ENCODE results near the gene ATP10A.

The ATP10A gene

GRCh38 chr15:25675396-25675795 lies 187.7 kb downstream of the ATP10A start:
- POLR2A ChIA-PET, result no interaction called here
- CTCF ChIA-PET, result no interaction called here
- peaks cover 0 to 14% (median 5%) of the 10 kb centered on the region in 4 experiments for H3K4me1 ChIP-seq (ENCODE audit: control extremely low read depth in 1 of 4, control insufficient read depth in 4 of 4, insufficient read depth in 4 of 4, low read length in 3 of 4)
- no peak overlapping the region for H3K4me3 ChIP-seq (ENCODE audit: control insufficient read depth in 1 of 7, extremely low read depth in 1 of 7, insufficient read depth in 4 of 7, low read depth in 2 of 7, low read length in 6 of 7)
- no peak for DNase-seq
- no CpG with 5 or more reads among the region's 8 CpGs for whole genome bisulfite sequencing (ENCODE audit: insufficient coverage)
- H3K27ac ChIP-seq (ENCODE audit: insufficient read depth in 1 of 2, low read depth in 1 of 2, low read length in 2 of 2, poor library complexity in 1 of 2, severe bottlenecking in 2 of 2), result no peak overlapping the region
- H3K9me3 ChIP-seq (ENCODE audit: control extremely low read depth in 1 of 5, control insufficient read depth in 4 of 5, insufficient read depth in 2 of 5, low read depth in 1 of 5, low read length in 4 of 5), result no peaks in the 10 kb centered on the region
- H3K27me3 ChIP-seq (replicated peaks in 2 of 5; ENCODE audit: control insufficient read depth in 4 of 5, insufficient read depth in 5 of 5, low read length in 4 of 5), result peaks cover 0 to 21% (median 6%) of the 10 kb centered on the region in 5 experiments
- peaks cover 0 to 29% (median 5%) of the 10 kb centered on the region in 4 experiments for H3K36me3 ChIP-seq (ENCODE audit: control insufficient read depth in 4 of 4, insufficient read depth in 4 of 4, low read length in 3 of 4)

DNA sequence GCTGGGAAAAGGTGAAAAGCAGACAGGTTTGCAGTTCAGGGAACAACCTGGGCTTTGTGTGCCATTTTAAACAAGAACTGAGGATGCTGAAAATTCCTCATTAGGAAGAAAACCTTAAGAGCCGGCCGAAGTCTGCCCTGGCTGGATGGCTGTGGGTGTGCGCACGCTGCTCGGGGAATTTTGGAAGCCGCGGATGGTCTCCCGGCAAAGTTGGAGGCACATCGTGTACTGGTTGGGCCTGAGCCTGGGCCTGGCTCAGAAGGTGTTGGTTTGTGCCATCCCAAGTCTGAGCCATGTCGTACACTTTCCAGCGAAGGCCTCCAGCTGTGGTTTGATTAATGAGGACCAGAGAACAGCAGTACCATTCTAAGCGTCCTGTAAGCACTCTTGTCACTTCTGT lies 188.2 kb downstream of the ATP10A start:
- no peak overlapping the region for H3K4me3 ChIP-seq (ENCODE audit: control insufficient read depth in 1 of 7, extremely low read depth in 1 of 7, insufficient read depth in 4 of 7, low read depth in 2 of 7, low read length in 6 of 7)
- H3K9me3 ChIP-seq (ENCODE audit: control extremely low read depth in 1 of 5, control insufficient read depth in 4 of 5, insufficient read depth in 2 of 5, low read depth in 1 of 5, low read length in 4 of 5), result no peaks in the 10 kb centered on the region
- H3K27ac ChIP-seq (ENCODE audit: insufficient read depth in 1 of 2, low read depth in 1 of 2, low read length in 2 of 2, poor library complexity in 1 of 2, severe bottlenecking in 2 of 2), result no peak overlapping the region
- H3K4me1 ChIP-seq (ENCODE audit: control extremely low read depth in 1 of 4, control insufficient read depth in 4 of 4, insufficient read depth in 4 of 4, low read length in 3 of 4), result peaks cover 0 to 19% (median 7%) of the 10 kb centered on the region in 4 experiments
- H3K27me3 ChIP-seq (replicated peaks in 2 of 5; ENCODE audit: control insufficient read depth in 4 of 5, insufficient read depth in 5 of 5, low read length in 4 of 5), result peaks cover 0 to 26% (median 11%) of the 10 kb centered on the region in 5 experiments
- DNase-seq, result no peak
- ChIA-PET CTCF (interaction anchor here (1.3 kb wide), 1 partner anchor 35 kb away, joined by 4 read pairs; no protein-coding TSS in a partner anchor), POLR2A (no interaction called here)
- 96% methylated on average over 12 of the region's 12 CpGs for WGBS (ENCODE audit: insufficient coverage)
- peaks cover 0 to 24% (median 4%) of the 10 kb centered on the region in 4 experiments for H3K36me3 ChIP-seq (ENCODE audit: control insufficient read depth in 4 of 4, insufficient read depth in 4 of 4, low read length in 3 of 4)

GRCh38 chr15:25673972-25674371 lies 189.2 kb downstream of the ATP10A start:
- ChIA-PET POLR2A (no interaction called here), CTCF (interaction anchor here (1.3 kb wide), 1 partner anchor 36 kb away, joined by 4 read pairs; no protein-coding TSS in a partner anchor)
- H3K4me3 ChIP-seq (ENCODE audit: control insufficient read depth in 1 of 7, extremely low read depth in 1 of 7, insufficient read depth in 4 of 7, low read depth in 2 of 7, low read length in 6 of 7), result no peak overlapping the region
- H3K4me1 ChIP-seq (ENCODE audit: control extremely low read depth in 1 of 4, control insufficient read depth in 4 of 4, insufficient read depth in 4 of 4, low read length in 3 of 4), result peaks cover 0 to 22% (median 8%) of the 10 kb centered on the region in 4 experiments
- H3K27me3 ChIP-seq (replicated peaks in 2 of 5; ENCODE audit: control insufficient read depth in 4 of 5, insufficient read depth in 5 of 5, low read length in 4 of 5), result peaks cover 0 to 35% (median 14%) of the 10 kb centered on the region in 5 experiments
- DNase-seq, result no peak
- H3K36me3 ChIP-seq (ENCODE audit: control insufficient read depth in 4 of 4, insufficient read depth in 4 of 4, low read length in 3 of 4), result peaks cover 0 to 17% (median 0%) of the 10 kb centered on the region in 4 experiments
- no peak overlapping the region for H3K27ac ChIP-seq (ENCODE audit: insufficient read depth in 1 of 2, low read depth in 1 of 2, low read length in 2 of 2, poor library complexity in 1 of 2, severe bottlenecking in 2 of 2)
- 97% methylated on average over 8 of the region's 8 CpGs for WGBS (ENCODE audit: insufficient coverage)
- H3K9me3 ChIP-seq (ENCODE audit: control extremely low read depth in 1 of 5, control insufficient read depth in 4 of 5, insufficient read depth in 2 of 5, low read depth in 1 of 5, low read length in 4 of 5), result no peaks in the 10 kb centered on the region

DNA sequence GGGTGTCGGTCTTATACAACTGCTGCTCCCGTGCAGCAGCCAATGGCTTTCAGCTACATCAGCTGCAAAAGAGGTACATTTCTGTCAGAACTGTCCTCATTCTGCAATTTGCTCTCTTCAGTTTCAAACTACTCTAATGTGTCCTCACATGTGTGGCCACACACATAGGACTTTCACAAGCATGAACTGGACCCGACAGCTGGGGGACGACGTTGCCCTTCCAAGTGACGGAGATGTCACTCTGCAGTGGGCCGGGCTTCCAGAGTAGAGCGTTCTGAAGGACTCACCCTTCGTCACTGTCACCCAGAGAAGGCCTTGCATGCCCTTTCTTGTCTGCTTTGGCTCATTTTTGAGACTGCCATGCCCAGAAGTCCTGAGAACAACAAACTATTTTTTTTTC lies 189.8 kb downstream of the ATP10A start:
- Histone ChIP-seq H3K27ac (ENCODE audit: insufficient read depth in 1 of 2, low read depth in 1 of 2, low read length in 2 of 2, poor library complexity in 1 of 2, severe bottlenecking in 2 of 2) (no peak overlapping the region), H3K4me3 (ENCODE audit: control insufficient read depth in 1 of 7, extremely low read depth in 1 of 7, insufficient read depth in 4 of 7, low read depth in 2 of 7, low read length in 6 of 7) (no peak overlapping the region), H3K4me1 (ENCODE audit: control extremely low read depth in 1 of 4, control insufficient read depth in 4 of 4, insufficient read depth in 4 of 4, low read length in 3 of 4) (peaks cover 0 to 22% (median 8%) of the 10 kb centered on the region in 4 experiments), H3K27me3 (replicated peaks in 2 of 5; ENCODE audit: control insufficient read depth in 4 of 5, insufficient read depth in 5 of 5, low read length in 4 of 5) (peaks cover 0 to 40% (median 14%) of the 10 kb centered on the region in 5 experiments), H3K9me3 (ENCODE audit: control extremely low read depth in 1 of 5, control insufficient read depth in 4 of 5, insufficient read depth in 2 of 5, low read depth in 1 of 5, low read length in 4 of 5) (no peaks in the 10 kb centered on the region), H3K36me3 (ENCODE audit: control insufficient read depth in 4 of 4, insufficient read depth in 4 of 4, low read length in 3 of 4) (peaks cover 0 to 12% (median 0%) of the 10 kb centered on the region in 4 experiments)
- ChIA-PET CTCF (no interaction called here), POLR2A (no interaction called here)
- WGBS (ENCODE audit: insufficient coverage), result 91% methylated on average over 9 of the region's 9 CpGs
- no peak for DNase-seq

DNA sequence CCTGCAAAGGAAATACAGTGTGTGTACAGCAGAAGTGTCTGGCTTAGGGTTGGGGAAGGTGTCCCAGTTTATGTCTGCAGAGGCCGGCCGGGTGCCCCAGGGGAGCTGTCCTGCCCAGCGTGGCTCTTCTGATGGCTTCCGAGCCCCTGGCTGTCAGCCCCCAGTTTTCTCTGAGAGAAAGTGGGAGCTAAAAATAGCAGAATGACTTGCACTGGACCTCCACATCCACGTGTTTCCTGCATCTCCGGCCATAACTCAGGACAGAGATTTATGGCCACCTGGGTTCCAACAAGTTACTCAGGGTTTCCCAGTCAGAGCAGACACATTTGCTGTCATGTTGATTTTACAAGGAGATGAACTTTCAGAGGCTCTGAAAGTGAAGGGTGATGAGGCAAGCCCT lies 192.0 kb downstream of the ATP10A start:
- CTCF ChIA-PET, result no interaction called here

DNA sequence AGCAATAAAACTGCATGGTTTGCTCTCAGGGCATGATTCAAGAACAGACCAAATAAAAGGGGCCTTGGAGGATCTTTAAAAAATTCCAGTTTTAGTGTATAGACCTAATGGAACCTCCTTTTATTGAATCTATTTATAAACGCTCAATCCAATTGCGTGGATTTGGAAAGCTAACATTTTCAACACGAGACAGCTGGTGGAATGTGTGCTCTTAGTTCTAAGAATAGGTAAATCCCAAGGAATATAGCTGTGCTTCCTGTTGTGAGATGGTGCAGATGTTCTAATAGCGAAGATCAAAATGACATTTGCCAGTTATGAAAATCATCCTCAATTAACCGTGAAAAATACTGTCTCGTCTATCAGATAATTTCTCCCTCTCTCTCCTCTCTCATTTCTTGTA lies 192.5 kb downstream of the ATP10A start:
- ChIA-PET POLR2A (no interaction called here), CTCF (no interaction called here)
- H3K36me3 ChIP-seq (ENCODE audit: control insufficient read depth in 4 of 4, insufficient read depth in 4 of 4, low read length in 3 of 4), result no peaks in the 10 kb centered on the region
- peaks cover 0 to 48% (median 14%) of the 10 kb centered on the region in 5 experiments for H3K27me3 ChIP-seq (replicated peaks in 2 of 5; ENCODE audit: control insufficient read depth in 4 of 5, insufficient read depth in 5 of 5, low read length in 4 of 5)
- DNase-seq, result no peak
- no peaks in the 10 kb centered on the region for H3K9me3 ChIP-seq (ENCODE audit: control extremely low read depth in 1 of 5, control insufficient read depth in 4 of 5, insufficient read depth in 2 of 5, low read depth in 1 of 5, low read length in 4 of 5)
- peak overlapping the region in 1 of 7 experiments; percentile 39 for H3K4me3 ChIP-seq (ENCODE audit: control insufficient read depth in 1 of 7, extremely low read depth in 1 of 7, insufficient read depth in 4 of 7, low read depth in 2 of 7, low read length in 6 of 7)
- H3K27ac ChIP-seq (ENCODE audit: insufficient read depth in 1 of 2, low read depth in 1 of 2, low read length in 2 of 2, poor library complexity in 1 of 2, severe bottlenecking in 2 of 2), result no peak overlapping the region
- 60% methylated on average over 1 of the region's 6 CpGs for WGBS (ENCODE audit: insufficient coverage)
- H3K4me1 ChIP-seq (ENCODE audit: control extremely low read depth in 1 of 4, control insufficient read depth in 4 of 4, insufficient read depth in 4 of 4, low read length in 3 of 4), result peaks cover 0 to 22% (median 8%) of the 10 kb centered on the region in 4 experiments

More for the DNA sequence above, 192.0 kb downstream of the ATP10A start:
- DNase-seq, result no peak
- Histone ChIP-seq H3K27me3 (replicated peaks in 2 of 5; ENCODE audit: control insufficient read depth in 4 of 5, insufficient read depth in 5 of 5, low read length in 4 of 5) (peaks cover 0 to 48% (median 14%) of the 10 kb centered on the region in 5 experiments), H3K36me3 (ENCODE audit: control insufficient read depth in 4 of 4, insufficient read depth in 4 of 4, low read length in 3 of 4) (no peaks in the 10 kb centered on the region), H3K27ac (ENCODE audit: insufficient read depth in 1 of 2, low read depth in 1 of 2, low read length in 2 of 2, poor library complexity in 1 of 2, severe bottlenecking in 2 of 2) (no peak overlapping the region), H3K4me1 (ENCODE audit: control extremely low read depth in 1 of 4, control insufficient read depth in 4 of 4, insufficient read depth in 4 of 4, low read length in 3 of 4) (peaks cover 0 to 22% (median 8%) of the 10 kb centered on the region in 4 experiments), H3K4me3 (ENCODE audit: control insufficient read depth in 1 of 7, extremely low read depth in 1 of 7, insufficient read depth in 4 of 7, low read depth in 2 of 7, low read length in 6 of 7) (no peak overlapping the region), H3K9me3 (ENCODE audit: control extremely low read depth in 1 of 5, control insufficient read depth in 4 of 5, insufficient read depth in 2 of 5, low read depth in 1 of 5, low read length in 4 of 5) (no peaks in the 10 kb centered on the region)
- POLR2A ChIA-PET, result no interaction called here
- WGBS (ENCODE audit: insufficient coverage), result 2% methylated on average over 6 of the region's 6 CpGs

DNA sequence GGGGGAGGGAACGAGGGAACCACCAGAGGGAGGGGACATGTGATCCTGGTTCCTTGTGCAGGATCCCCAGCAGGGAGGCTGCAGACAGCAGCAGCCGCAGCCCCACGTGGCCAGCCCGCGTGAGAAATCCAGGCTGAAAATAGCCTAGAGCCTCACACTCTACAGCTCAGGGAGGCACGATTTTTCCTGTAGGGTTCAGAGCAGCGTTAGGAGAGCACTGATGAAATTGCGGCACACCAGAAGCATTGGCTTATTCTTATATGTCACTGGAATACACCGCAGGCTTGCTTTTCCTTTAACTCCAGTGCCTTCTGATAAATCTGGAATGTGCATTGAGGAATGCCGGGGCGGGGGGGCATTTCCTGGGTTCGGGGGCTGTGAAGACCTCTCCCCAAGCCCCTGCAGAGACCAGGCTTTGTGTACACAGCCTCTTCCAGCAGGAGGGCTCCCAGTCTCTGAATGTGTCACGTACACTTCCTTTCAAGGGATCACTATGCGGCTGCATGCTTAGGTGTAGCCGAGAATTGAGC lies 193.0 kb downstream of the ATP10A start:
- DNase-seq, result no peak
- WGBS (ENCODE audit: insufficient coverage), result 4% methylated on average over 14 of the region's 15 CpGs
- peak overlapping the region in 1 of 7 experiments; percentile 39 for H3K4me3 ChIP-seq (ENCODE audit: control insufficient read depth in 1 of 7, extremely low read depth in 1 of 7, insufficient read depth in 4 of 7, low read depth in 2 of 7, low read length in 6 of 7)
- H3K27me3 ChIP-seq (replicated peaks in 2 of 5; ENCODE audit: control insufficient read depth in 4 of 5, insufficient read depth in 5 of 5, low read length in 4 of 5), result peaks cover 0 to 48% (median 14%) of the 10 kb centered on the region in 5 experiments
- POLR2A ChIA-PET, result no interaction called here
- no peak overlapping the region for H3K27ac ChIP-seq (ENCODE audit: insufficient read depth in 1 of 2, low read depth in 1 of 2, low read length in 2 of 2, poor library complexity in 1 of 2, severe bottlenecking in 2 of 2)
- peaks cover 0 to 22% (median 8%) of the 10 kb centered on the region in 4 experiments for H3K4me1 ChIP-seq (ENCODE audit: control extremely low read depth in 1 of 4, control insufficient read depth in 4 of 4, insufficient read depth in 4 of 4, low read length in 3 of 4)
- no peaks in the 10 kb centered on the region for H3K36me3 ChIP-seq (ENCODE audit: control insufficient read depth in 4 of 4, insufficient read depth in 4 of 4, low read length in 3 of 4)
- H3K9me3 ChIP-seq (ENCODE audit: control extremely low read depth in 1 of 5, control insufficient read depth in 4 of 5, insufficient read depth in 2 of 5, low read depth in 1 of 5, low read length in 4 of 5), result no peaks in the 10 kb centered on the region
- CTCF ChIA-PET, result no interaction called here
